ENCODE results near the gene QDPR. TPM values are rescaled to one million over a fixed set of nuclear protein-coding genes. Genes with fewer than 3 reads are reported as not detected.

QDPR gene
- total RNA-seq, 6 experiments from 2014 or later = 43.4 to 154 (median 81.5) TPM

DNA sequence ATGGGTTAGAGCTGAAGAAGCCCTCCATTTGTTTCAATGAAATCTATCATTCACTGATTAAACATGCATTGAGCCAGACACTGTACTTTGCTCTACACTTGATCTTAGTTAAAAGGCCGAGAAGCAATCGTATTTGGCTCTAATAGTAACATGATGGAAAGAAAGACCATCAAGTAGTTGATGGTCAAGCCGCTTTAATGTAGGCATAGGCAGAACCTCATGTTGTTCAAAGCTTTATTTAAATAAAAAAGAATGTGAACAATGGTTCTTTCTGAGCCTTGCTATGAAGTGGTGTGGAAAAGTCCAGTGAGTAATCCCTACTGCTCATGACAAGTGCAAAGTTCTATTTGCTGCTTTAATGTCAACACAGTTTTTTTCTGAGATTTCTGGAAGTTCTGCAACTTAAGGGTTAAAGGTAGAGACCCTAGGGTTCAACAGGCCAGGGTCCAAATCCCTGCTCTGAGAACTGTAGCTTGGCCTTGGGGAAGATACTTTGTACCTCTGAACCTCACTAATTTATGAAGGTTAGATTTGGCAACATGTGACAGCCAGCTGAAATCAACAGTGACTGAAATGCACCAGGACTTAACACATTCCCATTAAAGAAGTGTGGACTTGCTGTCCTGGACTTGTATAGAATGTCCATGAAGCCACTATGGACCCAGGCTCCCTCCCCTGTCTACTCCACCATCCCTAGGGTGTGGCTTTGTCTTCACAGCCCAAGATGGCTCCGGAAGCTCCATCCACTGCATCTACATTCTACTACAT is 47.2 kb upstream of the QDPR start:
- H3K36me3 ChIP-seq = no peaks in the 10 kb centered on the region
- peaks cover 0 to 39% (median 15%) of the 10 kb centered on the region in 4 donors for H3K4me1 ChIP-seq
- peak; percentile 69 to 87 (median 72) for ATAC-seq
- H3K27me3 ChIP-seq = no peaks in the 10 kb centered on the region
- WGBS (ENCODE audit: insufficient coverage, low coverage, low lambda C conversion rate, missing lambda C conversion rate) = 39% methylated on average over 4 of the region's 4 CpGs
- no peak overlapping the region for H3K4me3 ChIP-seq
- TF ChIP-seq, protein P1, sequence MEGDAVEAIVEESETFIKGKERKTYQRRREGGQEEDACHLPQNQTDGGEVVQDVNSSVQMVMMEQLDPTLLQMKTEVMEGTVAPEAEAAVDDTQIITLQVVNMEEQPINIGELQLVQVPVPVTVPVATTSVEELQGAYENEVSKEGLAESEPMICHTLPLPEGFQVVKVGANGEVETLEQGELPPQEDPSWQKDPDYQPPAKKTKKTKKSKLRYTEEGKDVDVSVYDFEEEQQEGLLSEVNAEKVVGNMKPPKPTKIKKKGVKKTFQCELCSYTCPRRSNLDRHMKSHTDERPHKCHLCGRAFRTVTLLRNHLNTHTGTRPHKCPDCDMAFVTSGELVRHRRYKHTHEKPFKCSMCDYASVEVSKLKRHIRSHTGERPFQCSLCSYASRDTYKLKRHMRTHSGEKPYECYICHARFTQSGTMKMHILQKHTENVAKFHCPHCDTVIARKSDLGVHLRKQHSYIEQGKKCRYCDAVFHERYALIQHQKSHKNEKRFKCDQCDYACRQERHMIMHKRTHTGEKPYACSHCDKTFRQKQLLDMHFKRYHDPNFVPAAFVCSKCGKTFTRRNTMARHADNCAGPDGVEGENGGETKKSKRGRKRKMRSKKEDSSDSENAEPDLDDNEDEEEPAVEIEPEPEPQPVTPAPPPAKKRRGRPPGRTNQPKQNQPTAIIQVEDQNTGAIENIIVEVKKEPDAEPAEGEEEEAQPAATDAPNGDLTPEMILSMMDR (IDR thresholded peaks at IDR 0.05) = no peak
- no peak for TF ChIP-seq POLR2A (IDR thresholded peaks at IDR 0.05)
- H3K27ac ChIP-seq = peak overlapping the region; percentile 49 to 85 (median 67)
- DNase-seq = peak in 1 of 3 donors; percentile 64
- intact Hi-C loops (cut with DNase I) = no loop called here
- no peaks in the 10 kb centered on the region for H3K9me3 ChIP-seq

DNA sequence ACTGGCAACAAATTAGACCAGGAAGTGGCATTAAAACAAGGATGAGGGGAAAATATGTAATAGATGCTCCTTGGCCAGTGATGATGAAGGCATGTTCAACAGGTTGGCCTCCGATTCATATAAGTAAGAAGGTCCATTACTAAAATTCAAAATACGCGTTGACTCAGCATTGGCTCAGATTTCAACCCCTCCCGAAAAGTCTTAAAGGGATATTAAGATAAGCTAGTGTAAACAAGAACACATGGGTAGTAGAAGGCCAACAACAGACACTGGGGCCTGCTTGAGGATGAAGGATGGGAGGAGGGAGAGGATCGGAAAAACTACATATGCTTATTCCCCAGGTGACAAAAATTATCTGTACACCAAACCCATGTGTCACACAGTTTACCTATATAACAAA is 46.0 kb upstream of the QDPR start:
- no peak for TF ChIP-seq POLR2A (IDR thresholded peaks at IDR 0.05)
- TF ChIP-seq, protein P1 (IDR thresholded peaks at IDR 0.05) = no peak

DNA sequence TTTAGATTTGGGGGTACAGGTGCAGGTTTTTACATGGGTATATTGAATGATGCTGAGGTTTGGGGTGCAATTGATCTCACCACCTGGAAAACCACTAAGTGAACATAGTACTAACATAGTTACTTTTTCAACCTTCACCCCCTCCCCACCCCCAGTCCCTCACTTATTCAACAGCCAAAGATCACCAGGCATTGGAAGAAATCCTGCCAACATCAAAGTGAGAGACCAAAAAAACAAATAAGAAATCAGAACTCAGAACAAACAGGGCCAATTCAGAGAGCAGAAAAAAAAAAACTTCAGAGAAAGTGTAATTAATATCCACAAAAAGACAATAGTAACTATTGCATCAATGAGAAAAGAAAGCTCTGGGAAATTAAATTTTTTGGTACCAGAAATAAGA is 44.6 kb upstream of the QDPR start:
- TF ChIP-seq POLR2A (IDR thresholded peaks at IDR 0.05) = no peak
- TF ChIP-seq, protein P1 (IDR thresholded peaks at IDR 0.05) = no peak
- Histone ChIP-seq H3K4me1 (peaks cover 0 to 48% (median 15%) of the 10 kb centered on the region in 4 donors), H3K9me3 (no peaks in the 10 kb centered on the region), H3K27me3 (no peaks in the 10 kb centered on the region), H3K4me3 (no peak overlapping the region), H3K36me3 (no peaks in the 10 kb centered on the region), H3K27ac (peak overlapping the region in 2 of 3 donors; percentile 67 to 85)
- ATAC-seq = peak; percentile 46 to 73 (median 62)
- intact Hi-C loops (cut with DNase I) = no loop called here
- peak in 1 of 3 donors; percentile 80 for DNase-seq

More for the DNA sequence above, 46.0 kb upstream of the QDPR start:
- intact Hi-C loops (cut with DNase I) = no loop called here
- Histone ChIP-seq H3K27ac (peak overlapping the region in 2 of 3 donors; percentile 67 to 85), H3K4me3 (no peak overlapping the region), H3K4me1 (peaks cover 0 to 41% (median 15%) of the 10 kb centered on the region in 4 donors), H3K36me3 (no peaks in the 10 kb centered on the region), H3K27me3 (no peaks in the 10 kb centered on the region), H3K9me3 (no peaks in the 10 kb centered on the region)
- 23% methylated on average over 4 of the region's 5 CpGs for WGBS (ENCODE audit: insufficient coverage, low coverage, low lambda C conversion rate, missing lambda C conversion rate)
- DNase-seq (no peak), ATAC-seq (peak in 2 of 4 donors; percentile 6 to 8)

DNA sequence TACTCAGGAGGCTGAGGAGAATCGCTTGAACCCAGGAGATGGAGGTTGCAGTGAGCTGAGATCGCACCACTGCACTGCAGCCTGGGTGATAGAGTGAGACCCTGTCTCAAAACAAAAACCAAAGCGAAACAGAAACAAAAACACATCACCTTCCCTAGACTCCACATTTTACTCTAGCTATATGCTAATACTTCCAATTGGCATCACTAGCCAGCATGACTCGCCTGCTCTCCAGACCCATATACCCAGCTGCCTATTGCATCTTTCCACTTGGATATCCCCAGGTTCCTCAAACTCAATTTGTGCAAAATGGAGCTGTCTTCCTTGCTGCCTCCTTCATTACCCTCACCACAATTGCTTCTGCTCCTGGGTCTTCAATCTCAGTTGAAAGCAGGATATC is 42.7 kb upstream of the QDPR start:
- WGBS (ENCODE audit: insufficient coverage, low coverage, low lambda C conversion rate, missing lambda C conversion rate) = 80% methylated on average over 3 of the region's 4 CpGs
- no peak for DNase-seq
- no peaks in the 10 kb centered on the region for H3K27me3 ChIP-seq
- H3K9me3 ChIP-seq = no peaks in the 10 kb centered on the region
- H3K27ac ChIP-seq = no peak overlapping the region
- no peaks in the 10 kb centered on the region for H3K36me3 ChIP-seq
- TF ChIP-seq, protein P1 (IDR thresholded peaks at IDR 0.05) = no peak
- no peak for TF ChIP-seq POLR2A (IDR thresholded peaks at IDR 0.05)
- H3K4me1 ChIP-seq = peaks cover 0 to 43% (median 11%) of the 10 kb centered on the region in 4 donors
- intact Hi-C loops (cut with DNase I) = no loop called here
- ATAC-seq = no peak
- H3K4me3 ChIP-seq = no peak overlapping the region
